K562 (cell line): ENCODE measurements around the gene CDC42SE2. TPM values are rescaled to one million over a fixed set of nuclear protein-coding genes. Genes with fewer than 3 reads are reported as not detected.
A peak's percentile ranks its signal among the peaks of the same experiment; 100 is the strongest.

Source experiments
- BDP1 ChIP-seq: IDR thresholded peaks from 3 replicates; pipeline ENCODE4 v1.6.1; 2011; ENCODE audit not compliant: insufficient read length, insufficient read depth
- C11orf30 ChIP-seq: fragments of 450-650 bp; IDR thresholded peaks from 2 replicates; pipeline ENCODE4 v1.6.1; 2016; ENCODE audit warnings: low read depth, mild to moderate bottlenecking
- CREB3L1 ChIP-seq: fragments of 450-650 bp; IDR thresholded peaks from 2 replicates; pipeline ENCODE4 v1.6.1; 2014; ENCODE audit warnings: low read depth, mild to moderate bottlenecking, moderate library complexity, borderline replicate concordance
- CREB5 ChIP-seq: fragments of 250-450 bp; sonication (Bioruptor Pico); IDR thresholded peaks from 2 replicates; pipeline ENCODE4 v1.5.0; 2020; ENCODE audit warnings: mild to moderate bottlenecking
- EP300 ChIP-seq: IDR thresholded peaks from 2 replicates; pipeline ENCODE4 v1.6.1; 2012; ENCODE audit warnings: low read length, improper control_type of control experiment
- ETV1 ChIP-seq: fragments of 450-650 bp; conservative IDR thresholded peaks from 2 replicates; pipeline ENCODE4 v1.6.1; 2016; ENCODE audit warnings: missing genetic modification characterization, control low read depth, low read depth, missing compliant biosample characterization
- FOS ChIP-seq: IDR thresholded peaks from 3 replicates; pipeline ENCODE4 v1.6.1; 2011; ENCODE audit not compliant: insufficient read length; ENCODE audit errors: extremely low read depth
- HMGN3 ChIP-seq: IDR thresholded peaks from 2 replicates; pipeline ENCODE4 v1.6.1; 2011; ENCODE audit warnings: borderline replicate concordance, low read depth, mild to moderate bottlenecking, mixed read lengths, low read length; ENCODE audit not compliant: insufficient read length; ENCODE audit errors: extremely low read depth
- HNRNPK ChIP-seq: fragments of 200-400 bp; formaldehyde crosslinking; IDR thresholded peaks from one replicate; pipeline ENCODE4 v1.6.1; 2018; ENCODE audit warnings: mild to moderate bottlenecking, low read depth, low read length; ENCODE audit not compliant: poor library complexity, severe bottlenecking
- HNRNPUL1 ChIP-seq: fragments of 200-400 bp; formaldehyde crosslinking; IDR thresholded peaks from 2 replicates; pipeline ENCODE4 v1.6.1; 2017; ENCODE audit warnings: low read length
- LARP7 ChIP-seq: fragments of 450-650 bp; IDR thresholded peaks from 2 replicates; pipeline ENCODE4 v1.6.1; 2016
- POLR2A ChIP-seq: fragments of 450-650 bp; conservative IDR thresholded peaks from 2 replicates; pipeline ENCODE4 v1.6.1; 2016
- PREB ChIP-seq: sonication (generic); formaldehyde crosslinking; IDR thresholded peaks from 2 replicates; pipeline ENCODE4 v1.8.1; 2023; ENCODE audit warnings: mild to moderate bottlenecking, missing genetic modification reagents
- SNIP1 ChIP-seq: fragments of 450-650 bp; IDR thresholded peaks from 2 replicates; pipeline ENCODE4 v1.7.1; 2017; ENCODE audit warnings: low read depth, mild to moderate bottlenecking
- STAG1 ChIP-seq: sonication (generic); formaldehyde crosslinking; IDR thresholded peaks from 2 replicates; pipeline ENCODE4 v1.5.0; 2020; ENCODE audit warnings: missing genetic modification reagents, borderline replicate concordance
- TSC22D4 ChIP-seq: fragments of 450-650 bp; IDR thresholded peaks from 2 replicates; pipeline ENCODE4 v1.6.1; 2016; ENCODE audit warnings: missing genetic modification characterization, missing biosample characterization, control low read depth
- ZBTB7A ChIP-seq: IDR thresholded peaks from 2 replicates; pipeline ENCODE4 v1.6.1; 2011; ENCODE audit warnings: low read depth, mild to moderate bottlenecking, low read length, moderate library complexity, borderline replicate concordance; ENCODE audit not compliant: control insufficient read depth
- ZBTB9 ChIP-seq: fragments of 450-650 bp; formaldehyde crosslinking; IDR thresholded peaks from 2 replicates; pipeline ENCODE4 v1.4.0; 2020; ENCODE audit warnings: mild to moderate bottlenecking, moderate library complexity
- ZKSCAN3 ChIP-seq: fragments of 250-450 bp; sonication (Bioruptor Pico); IDR thresholded peaks from 2 replicates; pipeline ENCODE4 v1.4.0; 2020
- ZNF232 ChIP-seq: sonication (generic); formaldehyde crosslinking; IDR thresholded peaks from 2 replicates; pipeline ENCODE4 v1.8.0; 2022; ENCODE audit warnings: mild to moderate bottlenecking, missing genetic modification reagents
- ZNF354B ChIP-seq: fragments of 250-450 bp; sonication (Bioruptor Pico); IDR thresholded peaks from 2 replicates; pipeline ENCODE4 v1.4.0; 2020
- polyA plus RNA-seq, 8 experiments: library from polyadenylated mRNA; depleted of rRNA in 4 of 8; stranded (reverse) in 5 of 8; unstranded in 3 of 8; fragments of >200 nt; fragmentation: Nextera tagmentation in 2 of 8; fragmentation: Illumina TruSeq in 1 of 8; extraction: Ambion mirVana in 2 of 8; extraction: Trizol in 1 of 8; gene quantifications; 2 replicates each; pipeline versions ENCODE4 v1.2.1 to v1.2.3, GENCODE V29; 2011 to 2014; ENCODE audit warnings: inconsistent platforms in 1 of 8, missing spikeins in 1 of 8
- total RNA-seq, 7 experiments: library from RNA; depleted of rRNA in 6 of 7; stranded (reverse); fragments of >200 nt in 6 of 7; fragmentation: Illumina TruSeq in 2 of 7; extraction: Trizol in 2 of 7; gene quantifications; 2 replicates each; pipeline versions ENCODE4 v1.2.1 to v1.2.3, GENCODE V29; 2011 to 2021; ENCODE audit warnings: low replicate concordance in 1 of 7
- TF ChIP-seq, protein P1 (sequence below): fragments of 250-450 bp; sonication (Bioruptor Pico); IDR thresholded peaks from 2 replicates; pipeline ENCODE4 v1.4.0; 2020; ENCODE audit warnings: mild to moderate bottlenecking, moderate library complexity

CDC42SE2 gene
- total and polyA plus RNA-seq, 9 of the 15 experiments (the other 6 are each of a cell fraction or from before 2014, with no cell fraction given) = 24.8 to 44.3 (median 32.7) TPM

GRCh38 chr5:131384173-131384572 lies 120.3 kb downstream of the CDC42SE2 start (continued):
- no peak for TF ChIP-seq ZBTB7A
- TF ChIP-seq LARP7 = no peak
- no peak for TF ChIP-seq CREB3L1
- TF ChIP-seq, protein P1, sequence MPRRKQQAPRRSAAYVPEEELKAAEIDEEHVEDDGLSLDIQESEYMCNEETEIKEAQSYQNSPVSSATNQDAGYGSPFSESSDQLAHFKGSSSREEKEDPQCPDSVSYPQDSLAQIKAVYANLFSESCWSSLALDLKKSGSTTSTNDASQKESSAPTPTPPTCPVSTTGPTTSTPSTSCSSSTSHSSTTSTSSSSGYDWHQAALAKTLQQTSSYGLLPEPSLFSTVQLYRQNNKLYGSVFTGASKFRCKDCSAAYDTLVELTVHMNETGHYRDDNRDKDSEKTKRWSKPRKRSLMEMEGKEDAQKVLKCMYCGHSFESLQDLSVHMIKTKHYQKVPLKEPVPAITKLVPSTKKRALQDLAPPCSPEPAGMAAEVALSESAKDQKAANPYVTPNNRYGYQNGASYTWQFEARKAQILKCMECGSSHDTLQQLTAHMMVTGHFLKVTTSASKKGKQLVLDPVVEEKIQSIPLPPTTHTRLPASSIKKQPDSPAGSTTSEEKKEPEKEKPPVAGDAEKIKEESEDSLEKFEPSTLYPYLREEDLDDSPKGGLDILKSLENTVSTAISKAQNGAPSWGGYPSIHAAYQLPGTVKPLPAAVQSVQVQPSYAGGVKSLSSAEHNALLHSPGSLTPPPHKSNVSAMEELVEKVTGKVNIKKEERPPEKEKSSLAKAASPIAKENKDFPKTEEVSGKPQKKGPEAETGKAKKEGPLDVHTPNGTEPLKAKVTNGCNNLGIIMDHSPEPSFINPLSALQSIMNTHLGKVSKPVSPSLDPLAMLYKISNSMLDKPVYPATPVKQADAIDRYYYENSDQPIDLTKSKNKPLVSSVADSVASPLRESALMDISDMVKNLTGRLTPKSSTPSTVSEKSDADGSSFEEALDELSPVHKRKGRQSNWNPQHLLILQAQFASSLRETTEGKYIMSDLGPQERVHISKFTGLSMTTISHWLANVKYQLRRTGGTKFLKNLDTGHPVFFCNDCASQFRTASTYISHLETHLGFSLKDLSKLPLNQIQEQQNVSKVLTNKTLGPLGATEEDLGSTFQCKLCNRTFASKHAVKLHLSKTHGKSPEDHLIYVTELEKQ = no peak
- peak; percentile 32; the same call in 1 of the 2 replicates for TF ChIP-seq EP300
- no peak for TF ChIP-seq HNRNPUL1
- TF ChIP-seq HMGN3 = no peak
- no peak for TF ChIP-seq CREB5 (CRISPR knock-in tag)
- TF ChIP-seq FOS = no peak
- no peak for TF ChIP-seq SNIP1
- no peak for TF ChIP-seq TSC22D4 (tag)
- TF ChIP-seq POLR2A = no peak
- TF ChIP-seq ZKSCAN3 = no peak
- no peak for TF ChIP-seq ZNF232 (CRISPR knock-in tag)
- no peak for TF ChIP-seq PREB (CRISPR knock-in tag)
- TF ChIP-seq C11orf30 = no peak
- no peak for TF ChIP-seq STAG1 (CRISPR knock-in tag)
- no peak for TF ChIP-seq ZNF354B
- no peak for TF ChIP-seq HNRNPK
- no peak for TF ChIP-seq ETV1 (tag)
- no peak for TF ChIP-seq BDP1
- TF ChIP-seq ZBTB9 = 0 out of 2 replicates have a peak, but pooled peaks have one; percentile 26
